Lower leg skin (tissue), 3 donors: ENCODE data around the gene AP4E1.

Experiments
- CTCF ChIP-seq, 3 donors: fragments of 450-650 bp; IDR thresholded peaks; one replicate each; pipeline ENCODE4 v1.5.1; 2016; ENCODE audit warnings: antibody characterized with exemption in 3 of 3, mild to moderate bottlenecking in 3 of 3, moderate library complexity in 2 of 3
- POLR2A ChIP-seq, 2 donors: fragments of 450-650 bp; IDR thresholded peaks; one replicate each; pipeline ENCODE4 v1.6.1; 2016 to 2017; ENCODE audit warnings: antibody characterized with exemption in 2 of 2, mild to moderate bottlenecking in 1 of 2, moderate library complexity in 1 of 2

GRCh38 chr15:50973605-50974004 is 65.1 kb downstream of the AP4E1 start:
- TF ChIP-seq POLR2A (IDR thresholded peaks at IDR 0.05) (no peak), CTCF (IDR thresholded peaks at IDR 0.05) (no peak)
